K562 (cell line): ENCODE measurements around the gene OR1N2. TPM values are rescaled to one million over a fixed set of nuclear protein-coding genes. Genes with fewer than 3 reads are reported as not detected.

Source experiments
- ATAC-seq: fragments of 200-7000 bp; cut with Tn5 transposase; 3 replicates; pipeline ENCODE4 v1.9.1; 2020; ENCODE audit warnings: moderate library complexity
- BruUV-seq: library from RNA; stranded (reverse); fragments of 400-500 nt; replicated peaks from 2 replicates; lab custom pipeline; 2021; lab: Mats Ljungman, UMichigan
- CTCF ChIA-PET: fragments of 300-600 bp; formaldehyde crosslinking; extraction: SDS; loops from one replicate; lab custom pipeline; 2021; ENCODE audit warnings: low intra/inter-chr PET ratio; lab: Yijun Ruan, JAX
- POLR2A ChIA-PET: fragments of 300-600, 350-650 bp; sonication (Branson Sonifier 250); formaldehyde crosslinking; extraction: SDS; loops from one replicate; lab custom pipeline; 2021; ENCODE audit warnings: antibody characterized with exemption, inconsistent platforms; lab: Yijun Ruan, JAX
- DNase-seq, 4 experiments: peaks; one replicate each; pipeline versions ENCODE4 v3.0.0 to v3.0.0-alpha.2; 2011 to 2018; ENCODE audit warnings: low spot score in 3 of 4, mixed read lengths in 3 of 4; ENCODE audit errors: extremely low read depth in 1 of 4
- FAIRE-seq: peaks from 2 replicates; lab custom pipeline; 2011; peaks lifted over from hg19 to GRCh38; lab: Jason Lieb, UNC
- H2AFZ ChIP-seq: 2 replicates; pipeline ENCODE4 v1.6.0; 2011; ENCODE audit warnings: low read depth, low read length, control low read depth, inconsistent platforms
- H3K27ac ChIP-seq: fragments of 200-600 bp; 3 replicates; pipeline ENCODE4 v1.8.0; 2011; ENCODE audit warnings: low read depth, mild to moderate bottlenecking, control low read depth, inconsistent platforms, low read length, moderate library complexity, mixed read lengths; ENCODE audit errors: extremely low read depth
- H3K27me3 ChIP-seq, 2 experiments: fragments of 300-600 bp in 1 of 2; 2 replicates in 1 of 2; 3 replicates in 1 of 2; pipeline versions ENCODE4 v1.6.0 to v1.8.0; 2011; ENCODE audit warnings: inconsistent platforms in 2 of 2, low read length in 2 of 2, mild to moderate bottlenecking in 1 of 2, mixed read lengths in 1 of 2, moderate library complexity in 1 of 2; ENCODE audit not compliant: control insufficient read depth in 2 of 2, insufficient read depth in 2 of 2
- H3K36me3 ChIP-seq: fragments of 300-600 bp; 3 replicates; pipeline ENCODE4 v1.8.0; 2011; ENCODE audit warnings: mild to moderate bottlenecking, low read length, inconsistent platforms; ENCODE audit not compliant: control insufficient read depth, insufficient read depth
- H3K4me1 ChIP-seq, 2 experiments: fragments of 200-600 bp in 1 of 2; replicated peaks in 1 of 2; 2 replicates in 1 of 2; 3 replicates in 1 of 2; pipeline versions ENCODE4 v1.5.1 to v1.8.0; 2011; ENCODE audit warnings: inconsistent platforms in 2 of 2, low read length in 2 of 2, mild to moderate bottlenecking in 1 of 2, mixed read lengths in 1 of 2, moderate library complexity in 1 of 2; ENCODE audit not compliant: control insufficient read depth in 2 of 2, insufficient read depth in 2 of 2
- H3K4me2 ChIP-seq: 2 replicates; pipeline ENCODE4 v1.6.1; 2011; ENCODE audit warnings: low read length, control low read depth, inconsistent platforms, mixed read lengths; ENCODE audit not compliant: insufficient read depth
- H3K4me3 ChIP-seq: fragments of 200-600 bp; sonication (generic), shearing (Covaris generic); 2 replicates; pipeline ENCODE4 v1.5.1; 2016; ENCODE audit warnings: control low read depth, inconsistent platforms
- H3K79me2 ChIP-seq: fragments of 200-600 bp; 3 replicates; pipeline ENCODE4 v1.8.0; 2011; ENCODE audit warnings: low read length, inconsistent platforms; ENCODE audit not compliant: control insufficient read depth, insufficient read depth
- H3K9ac ChIP-seq, 2 experiments: 2 replicates each; pipeline versions ENCODE4 v1.6.0 to v1.6.1; 2011; ENCODE audit warnings: low read depth in 2 of 2, low read length in 2 of 2, control low read depth in 1 of 2, inconsistent platforms in 1 of 2, mild to moderate bottlenecking in 1 of 2, mixed read lengths in 1 of 2; ENCODE audit not compliant: insufficient read depth in 1 of 2
- H3K9me1 ChIP-seq: one replicate; pipeline ENCODE4 v1.6.0; 2011; ENCODE audit warnings: inconsistent platforms, mild to moderate bottlenecking, low read length, moderate library complexity; ENCODE audit not compliant: control insufficient read depth, insufficient read depth
- H3K9me3 ChIP-seq: replicated peaks from 2 replicates; pipeline ENCODE4 v1.5.1; 2011; ENCODE audit warnings: low read depth, low read length, inconsistent platforms; ENCODE audit not compliant: control insufficient read depth, insufficient read depth
- H4K20me1 ChIP-seq: replicated peaks from 2 replicates; pipeline ENCODE4 v1.6.1; 2011; ENCODE audit warnings: low read length, inconsistent platforms, mixed read lengths; ENCODE audit not compliant: control insufficient read depth, insufficient read depth
- FOXJ3 ChIP-seq: sonication (generic); formaldehyde crosslinking; IDR thresholded peaks from 2 replicates; pipeline ENCODE4 v1.4.0; 2020; ENCODE audit warnings: mild to moderate bottlenecking, missing genetic modification reagents
- PCBP1 ChIP-seq: fragments of 200-400 bp; formaldehyde crosslinking; IDR thresholded peaks from 2 replicates; pipeline ENCODE4 v1.6.1; 2018; ENCODE audit warnings: mild to moderate bottlenecking, low read depth, low read length; ENCODE audit not compliant: poor library complexity, severe bottlenecking
- PHTF2 ChIP-seq: fragments of 250-450 bp; sonication (Bioruptor Pico); IDR thresholded peaks from 2 replicates; pipeline ENCODE4 v1.5.0; 2021; ENCODE audit warnings: mild to moderate bottlenecking
- SOX6 ChIP-seq: fragments of 450-650 bp; IDR thresholded peaks from 2 replicates; pipeline ENCODE4 v1.6.1; 2014; ENCODE audit warnings: mild to moderate bottlenecking
- TAF9B ChIP-seq: fragments of 450-650 bp; IDR thresholded peaks from 2 replicates; pipeline ENCODE4 v1.6.1; 2018; ENCODE audit warnings: mild to moderate bottlenecking; ENCODE audit not compliant: partially characterized antibody
- U2AF1 ChIP-seq: fragments of 200-400 bp; formaldehyde crosslinking; optimal IDR thresholded peaks from 2 replicates; pipeline ENCODE3; 2017; ENCODE audit warnings: mild to moderate bottlenecking, low read depth, low read length, moderate library complexity
- ZNF316 ChIP-seq: fragments of 450-650 bp; IDR thresholded peaks from 2 replicates; pipeline ENCODE4 v1.6.1; 2016
- WGBS: fragments of 100-300 bp; shearing (Covaris generic); methylation state at CpG from one replicate; pipeline ENCODE4 v1.1.6; 2016; ENCODE audit warnings: low coverage, mixed read lengths; ENCODE audit not compliant: insufficient coverage; ENCODE audit errors: missing lambda C conversion rate; 5-methylcytosine and 5-hydroxymethylcytosine counted together
- in situ Hi-C: fragments of 300-500 bp; cut with MboI; formaldehyde crosslinking; loops from 4 replicates; pipeline ENCODE4 v1.15.0; 2018; ENCODE audit warnings: inconsistent platforms, mixed read lengths
- intact Hi-C: fragments of 100-400 bp; cut with micrococcal nuclease; formaldehyde crosslinking; loops from 2 replicates; pipeline ENCODE4 v1.14.2; 2022
- polyA plus RNA-seq, 8 experiments: library from polyadenylated mRNA; depleted of rRNA in 4 of 8; stranded (reverse) in 5 of 8; unstranded in 3 of 8; fragments of >200 nt; fragmentation: Nextera tagmentation in 2 of 8; fragmentation: Illumina TruSeq in 1 of 8; extraction: Ambion mirVana in 2 of 8; extraction: Trizol in 1 of 8; gene quantifications; 2 replicates each; pipeline versions ENCODE4 v1.2.1 to v1.2.3, GENCODE V29; 2011 to 2014; ENCODE audit warnings: inconsistent platforms in 1 of 8, missing spikeins in 1 of 8
- total RNA-seq, 7 experiments: library from RNA; depleted of rRNA in 6 of 7; stranded (reverse); fragments of >200 nt in 6 of 7; fragmentation: Illumina TruSeq in 2 of 7; extraction: Trizol in 2 of 7; gene quantifications; 2 replicates each; pipeline versions ENCODE4 v1.2.1 to v1.2.3, GENCODE V29; 2011 to 2021; ENCODE audit warnings: low replicate concordance in 1 of 7
- TF ChIP-seq, protein P1 (sequence below): fragments of 250-450 bp; sonication (Bioruptor Pico); IDR thresholded peaks from 2 replicates; pipeline ENCODE4 v1.4.0; 2020
- TF ChIP-seq, protein P2 (sequence below): fragments of 250-450 bp; sonication (Bioruptor Pico); IDR thresholded peaks from 2 replicates; pipeline ENCODE4 v1.6.1; 2021; ENCODE audit warnings: mild to moderate bottlenecking

The OR1N2 gene
- total and polyA plus RNA-seq, 9 of the 15 experiments (the other 6 are each of a cell fraction or from before 2014, with no cell fraction given), result not detected

GRCh38 chr9:122518841-122519240 is 34.1 kb upstream of the OR1N2 start, which contains the start of gene OR1J4:
Gene OR1J4 (plus strand): TSS chr9:122519141. CDS start chr9:122519141, 0 bp downstream.
- Histone ChIP-seq H3K36me3 (no peaks in the 10 kb centered on the region), H3K9ac (no peak within 1 kb of the TSS), H4K20me1 (no peaks in the 10 kb centered on the region), H3K9me3 (no peaks in the 10 kb centered on the region), H2AFZ (no peak within 1 kb of the TSS), H3K79me2 (no peaks in the 10 kb centered on the region), H3K4me2 (no peak within 1 kb of the TSS), H3K4me3 (no peak within 1 kb of the TSS), H3K27ac (no peak within 1 kb of the TSS), H3K9me1 (no peaks in the 10 kb centered on the region), H3K4me1 (no peaks in the 10 kb centered on the region), H3K27me3 (peaks cover 5 to 19% of the 10 kb centered on the region in 2 experiments; a peak in 4 of 5 replicates)
- FAIRE-seq (no peak), DNase-seq (no peak), ATAC-seq (no peak)
- ChIA-PET POLR2A (no interaction called here), CTCF (no interaction called here)
- no peak for TF ChIP-seq PHTF2 (CRISPR knock-in tag)
- TF ChIP-seq U2AF1, result no peak
- TF ChIP-seq, protein P1, sequence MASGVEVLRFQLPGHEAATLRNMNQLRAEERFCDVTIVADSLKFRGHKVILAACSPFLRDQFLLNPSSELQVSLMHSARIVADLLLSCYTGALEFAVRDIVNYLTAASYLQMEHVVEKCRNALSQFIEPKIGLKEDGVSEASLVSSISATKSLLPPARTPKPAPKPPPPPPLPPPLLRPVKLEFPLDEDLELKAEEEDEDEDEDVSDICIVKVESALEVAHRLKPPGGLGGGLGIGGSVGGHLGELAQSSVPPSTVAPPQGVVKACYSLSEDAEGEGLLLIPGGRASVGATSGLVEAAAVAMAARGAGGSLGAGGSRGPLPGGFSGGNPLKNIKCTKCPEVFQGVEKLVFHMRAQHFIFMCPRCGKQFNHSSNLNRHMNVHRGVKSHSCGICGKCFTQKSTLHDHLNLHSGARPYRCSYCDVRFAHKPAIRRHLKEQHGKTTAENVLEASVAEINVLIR (CRISPR knock-in tag), result no peak
- no peak for TF ChIP-seq SOX6
- TF ChIP-seq, protein P2, sequence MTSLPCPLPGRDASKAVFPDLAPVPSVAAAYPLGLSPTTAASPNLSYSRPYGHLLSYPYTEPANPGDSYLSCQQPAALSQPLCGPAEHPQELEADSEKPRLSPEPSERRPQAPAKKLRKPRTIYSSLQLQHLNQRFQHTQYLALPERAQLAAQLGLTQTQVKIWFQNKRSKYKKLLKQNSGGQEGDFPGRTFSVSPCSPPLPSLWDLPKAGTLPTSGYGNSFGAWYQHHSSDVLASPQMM (CRISPR knock-in tag), result no peak
- no peak for TF ChIP-seq PCBP1
- no peak for TF ChIP-seq FOXJ3
- no peak for TF ChIP-seq TAF9B
- no peak for TF ChIP-seq ZNF316
- 0% methylated on average over 4 of the region's 4 CpGs for WGBS
- in situ Hi-C loops (no loop called here), intact Hi-C loops (no loop called here)
- BruUV-seq, result no TSS peak
